ENCODE results near the gene INHBC.

Gene INHBC

DNA sequence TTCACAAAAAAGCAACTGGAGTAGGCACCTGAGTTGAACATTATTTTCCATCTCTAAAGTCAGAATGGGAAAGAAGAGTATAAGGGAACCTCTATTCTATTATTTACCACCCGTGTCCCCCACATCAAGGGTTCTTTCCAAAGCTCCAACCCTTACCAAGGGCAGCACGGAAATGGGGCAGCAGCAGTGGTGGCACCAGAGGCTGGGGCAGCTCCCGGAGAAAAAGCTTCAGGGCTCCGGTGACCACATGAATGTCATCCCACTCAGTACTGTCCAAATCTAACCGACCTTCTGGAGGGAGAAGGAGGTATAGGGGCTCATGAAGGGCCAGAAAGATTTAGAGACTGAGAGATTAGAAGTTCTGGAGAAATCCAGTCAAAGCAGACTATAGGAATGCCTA, 39.3 kb downstream of the INHBC start:
- TF ChIP-seq, protein P1, sequence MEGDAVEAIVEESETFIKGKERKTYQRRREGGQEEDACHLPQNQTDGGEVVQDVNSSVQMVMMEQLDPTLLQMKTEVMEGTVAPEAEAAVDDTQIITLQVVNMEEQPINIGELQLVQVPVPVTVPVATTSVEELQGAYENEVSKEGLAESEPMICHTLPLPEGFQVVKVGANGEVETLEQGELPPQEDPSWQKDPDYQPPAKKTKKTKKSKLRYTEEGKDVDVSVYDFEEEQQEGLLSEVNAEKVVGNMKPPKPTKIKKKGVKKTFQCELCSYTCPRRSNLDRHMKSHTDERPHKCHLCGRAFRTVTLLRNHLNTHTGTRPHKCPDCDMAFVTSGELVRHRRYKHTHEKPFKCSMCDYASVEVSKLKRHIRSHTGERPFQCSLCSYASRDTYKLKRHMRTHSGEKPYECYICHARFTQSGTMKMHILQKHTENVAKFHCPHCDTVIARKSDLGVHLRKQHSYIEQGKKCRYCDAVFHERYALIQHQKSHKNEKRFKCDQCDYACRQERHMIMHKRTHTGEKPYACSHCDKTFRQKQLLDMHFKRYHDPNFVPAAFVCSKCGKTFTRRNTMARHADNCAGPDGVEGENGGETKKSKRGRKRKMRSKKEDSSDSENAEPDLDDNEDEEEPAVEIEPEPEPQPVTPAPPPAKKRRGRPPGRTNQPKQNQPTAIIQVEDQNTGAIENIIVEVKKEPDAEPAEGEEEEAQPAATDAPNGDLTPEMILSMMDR (IDR thresholded peaks at IDR 0.05; ENCODE audit: insufficient read depth, low read depth, low read length, missing control alignments) = no peak
- no peak overlapping the region for H3K4me3 ChIP-seq (ENCODE audit: low read length)
- no peak for DNase-seq (ENCODE audit: low read depth)

DNA sequence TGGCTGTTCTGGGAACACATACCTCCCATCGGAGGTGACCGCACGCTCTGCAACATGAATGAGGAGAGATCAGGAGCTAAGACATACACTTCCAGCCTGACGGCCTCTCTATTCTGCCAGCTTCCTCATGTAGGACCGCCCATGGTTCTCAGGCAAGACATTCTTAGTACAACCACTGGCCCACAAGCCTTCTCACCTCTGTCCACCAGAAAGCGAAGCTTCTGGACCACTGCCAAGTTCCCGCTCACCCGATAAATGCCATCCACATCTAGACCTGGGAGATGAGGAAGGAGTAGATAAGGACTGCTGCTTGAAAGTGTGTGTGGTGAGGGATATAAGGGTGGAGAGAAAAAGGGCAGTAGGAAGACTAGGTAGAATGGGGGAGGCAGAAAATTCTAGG, 39.8 kb downstream of the INHBC start:
- DNase-seq (ENCODE audit: low read depth) = no peak
- no peak overlapping the region for H3K4me3 ChIP-seq (ENCODE audit: low read length)
- TF ChIP-seq, protein P1 (IDR thresholded peaks at IDR 0.05; ENCODE audit: insufficient read depth, low read depth, low read length, missing control alignments) = no peak

DNA sequence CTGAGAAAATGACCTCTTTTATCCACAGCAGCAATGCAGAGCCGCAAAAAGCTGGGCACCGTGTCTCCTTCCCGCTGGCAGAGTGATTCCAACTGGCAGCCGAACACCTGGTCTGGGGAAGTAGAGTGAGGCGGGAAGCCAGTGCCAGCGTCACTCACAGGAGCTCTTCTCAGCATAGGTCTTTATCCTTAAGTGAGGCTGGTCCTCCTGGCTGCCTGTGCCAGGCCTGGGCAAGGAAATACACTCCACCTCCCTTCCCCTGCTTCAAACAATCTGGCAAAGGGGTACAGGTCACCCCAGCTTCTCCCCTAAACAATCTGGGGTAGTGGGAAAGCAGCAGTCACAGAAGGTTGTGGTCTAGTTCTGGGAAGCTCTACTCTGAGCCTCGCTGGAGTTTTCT, 40.3 kb downstream of the INHBC start:
- TF ChIP-seq, protein P1 (IDR thresholded peaks at IDR 0.05; ENCODE audit: insufficient read depth, low read depth, low read length, missing control alignments) = no peak
- no peak overlapping the region for H3K4me3 ChIP-seq (ENCODE audit: low read length)
- no peak for DNase-seq (ENCODE audit: low read depth)

DNA sequence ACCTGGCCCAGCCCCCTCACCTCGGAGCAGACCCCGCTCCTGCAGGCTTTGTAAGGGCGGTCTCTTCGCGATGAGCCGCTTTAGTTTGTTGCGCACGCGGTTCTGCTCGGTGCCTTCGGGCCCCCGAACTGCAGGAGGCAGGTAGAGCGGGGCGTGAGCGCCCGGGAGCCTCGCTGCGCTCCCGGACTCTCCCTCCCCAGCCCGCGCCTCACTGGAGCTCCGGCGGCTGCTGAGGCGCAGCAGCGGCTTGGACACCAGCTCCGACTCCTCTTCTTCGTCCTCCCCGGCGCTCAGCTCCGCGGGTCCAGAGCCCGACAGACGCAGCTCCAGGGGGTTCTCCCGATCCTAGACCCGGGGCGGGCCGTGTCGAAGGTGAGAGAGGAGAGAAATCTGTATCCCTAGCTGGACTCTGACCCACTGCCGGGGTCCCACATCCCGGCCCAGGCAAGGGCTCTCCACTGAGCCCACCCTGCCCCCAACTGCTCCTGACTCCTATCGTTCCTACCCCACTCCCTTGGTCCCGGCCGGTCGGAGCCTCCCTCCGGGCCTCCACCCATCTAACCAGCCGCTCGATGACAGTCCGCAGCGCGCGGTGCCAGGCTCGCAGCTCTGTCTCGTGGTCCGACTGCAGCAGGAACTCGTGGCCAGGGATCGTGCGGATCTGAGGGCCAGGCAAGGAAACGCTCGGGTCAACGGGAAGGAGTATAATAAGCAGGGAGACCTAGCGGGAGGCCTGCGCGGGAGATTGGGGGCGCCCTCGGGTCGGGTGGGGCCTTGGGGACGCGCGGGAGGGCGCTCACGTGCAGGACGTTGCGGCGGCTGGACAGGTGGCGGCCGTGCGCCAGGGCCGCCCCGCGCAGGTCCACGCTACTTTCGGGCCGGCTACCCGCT, 40.9 kb downstream of the INHBC start:
- TF ChIP-seq, protein P1 (IDR thresholded peaks at IDR 0.05; ENCODE audit: insufficient read depth, low read depth, low read length, missing control alignments) = no peak
- H3K4me3 ChIP-seq (ENCODE audit: low read length) = peak overlapping the region; percentile 13
- no peak for DNase-seq (ENCODE audit: low read depth)

DNA sequence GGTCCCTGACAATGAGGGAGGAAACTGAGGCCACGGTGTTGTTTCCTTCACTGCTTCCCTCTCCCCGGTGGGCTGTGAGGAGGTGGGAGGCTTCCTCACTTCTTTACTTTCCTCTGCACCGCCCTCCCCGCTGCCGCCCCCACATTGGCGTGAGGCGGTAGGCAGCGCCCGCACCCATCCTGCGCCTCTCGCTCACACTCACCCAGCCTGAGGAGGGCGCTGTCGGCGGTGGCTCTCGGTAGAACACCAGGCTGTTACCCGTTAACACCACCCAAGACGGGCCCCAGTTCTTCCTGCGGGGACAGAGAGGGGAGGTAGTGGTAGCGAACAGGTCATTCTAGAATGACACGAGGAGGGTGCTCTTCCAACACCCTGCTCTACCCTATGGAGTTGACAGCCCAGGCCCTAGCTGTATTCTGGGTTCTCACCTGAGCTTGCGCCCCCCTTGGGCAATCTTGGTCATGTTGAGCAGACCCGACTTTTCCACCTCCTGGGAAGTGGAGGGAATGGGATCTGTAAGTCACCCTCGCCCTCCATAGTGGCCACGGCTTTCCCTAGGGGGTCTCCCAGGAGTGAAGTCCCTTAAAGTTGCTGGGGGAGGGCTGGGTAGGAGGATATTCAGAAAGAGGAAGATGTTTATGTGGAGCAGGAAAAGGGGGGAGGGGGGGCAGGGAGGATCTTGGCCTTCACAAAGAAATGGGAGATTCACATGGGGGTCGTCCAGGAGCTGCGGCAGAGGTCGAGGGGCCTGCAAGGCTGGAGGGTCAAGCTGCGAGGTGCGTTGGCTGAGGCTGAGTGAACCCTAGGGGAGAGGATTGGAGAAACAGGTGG, 41.8 kb downstream of the INHBC start:
- no peak for DNase-seq (ENCODE audit: low read depth)
- peak overlapping the region; percentile 13 for H3K4me3 ChIP-seq (ENCODE audit: low read length)
- TF ChIP-seq, protein P1 (IDR thresholded peaks at IDR 0.05; ENCODE audit: insufficient read depth, low read depth, low read length, missing control alignments) = peak; percentile 27

DNA sequence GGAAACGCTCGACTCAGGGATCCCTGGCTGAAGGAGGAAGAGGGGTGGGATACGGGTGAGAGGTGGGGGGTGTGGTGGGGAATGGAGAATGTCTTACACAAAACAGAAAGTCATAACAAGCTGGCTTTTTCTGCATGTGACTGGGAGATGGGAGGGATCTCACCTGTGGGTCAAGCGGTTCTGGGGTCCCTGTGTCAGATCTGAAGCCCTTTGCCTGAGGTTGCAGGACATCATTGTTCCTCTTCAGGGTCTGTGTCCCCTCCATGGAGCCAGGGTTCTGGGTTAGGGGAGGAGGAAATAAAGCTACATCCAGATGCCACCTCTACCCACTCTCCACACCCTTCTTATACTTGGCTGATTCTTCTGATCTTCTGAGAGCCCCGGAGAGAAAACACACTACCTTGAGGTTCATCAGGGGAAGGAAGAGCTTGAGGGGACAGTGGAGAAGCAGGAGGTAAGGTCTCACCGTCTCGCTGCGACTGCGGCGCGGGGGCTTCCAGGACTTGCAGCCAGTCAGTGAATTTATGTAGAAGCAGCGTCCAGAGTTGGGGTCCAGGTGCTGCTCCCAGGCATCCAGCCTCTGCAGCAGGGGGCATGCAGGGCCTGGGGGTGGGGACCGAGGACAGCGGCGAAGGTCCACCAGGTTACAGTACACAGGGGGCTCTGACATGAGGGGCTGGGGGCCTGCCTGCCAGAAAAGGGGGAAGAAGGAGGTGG, 42.6 kb downstream of the INHBC start:
- TF ChIP-seq, protein P1 (IDR thresholded peaks at IDR 0.05; ENCODE audit: insufficient read depth, low read depth, low read length, missing control alignments) = no peak
- H3K4me3 ChIP-seq (ENCODE audit: low read length) = no peak overlapping the region
- no peak for DNase-seq (ENCODE audit: low read depth)

All from epithelial cell of esophagus (primary cell).